GM21786 (cell line): ENCODE measurements around the gene UTP15.
A peak's percentile ranks its signal among the peaks of the same experiment; 100 is the strongest.

ENCODE experiments used
- ATAC-seq: cut with Tn5 transposase; IDR thresholded peaks from one replicate; pipeline ENCODE4 v1.9.1; 2021; ENCODE audit not compliant: unreplicated experiment

UTP15 gene

DNA sequence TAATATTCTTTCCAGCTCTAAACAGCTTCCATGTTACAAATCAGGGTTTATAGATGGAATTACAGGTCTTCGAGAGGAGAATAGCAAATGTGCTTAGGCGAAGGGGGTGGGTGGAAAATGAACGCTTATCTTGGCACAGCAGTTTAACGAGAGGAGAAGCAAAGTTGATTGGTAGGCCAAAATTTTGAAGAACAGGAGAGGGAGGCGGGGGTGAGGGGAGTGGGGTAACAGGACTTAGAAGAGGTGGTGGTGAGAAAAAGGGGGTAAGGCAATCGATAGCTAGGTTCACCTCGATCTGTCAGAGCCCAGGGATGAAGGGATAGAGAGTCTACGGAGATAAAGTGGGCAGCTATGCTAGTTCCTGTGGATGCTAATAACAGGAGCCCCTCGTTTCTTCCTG lies 868 bp upstream of the UTP15 start:
- ATAC-seq: peak; percentile 5

DNA sequence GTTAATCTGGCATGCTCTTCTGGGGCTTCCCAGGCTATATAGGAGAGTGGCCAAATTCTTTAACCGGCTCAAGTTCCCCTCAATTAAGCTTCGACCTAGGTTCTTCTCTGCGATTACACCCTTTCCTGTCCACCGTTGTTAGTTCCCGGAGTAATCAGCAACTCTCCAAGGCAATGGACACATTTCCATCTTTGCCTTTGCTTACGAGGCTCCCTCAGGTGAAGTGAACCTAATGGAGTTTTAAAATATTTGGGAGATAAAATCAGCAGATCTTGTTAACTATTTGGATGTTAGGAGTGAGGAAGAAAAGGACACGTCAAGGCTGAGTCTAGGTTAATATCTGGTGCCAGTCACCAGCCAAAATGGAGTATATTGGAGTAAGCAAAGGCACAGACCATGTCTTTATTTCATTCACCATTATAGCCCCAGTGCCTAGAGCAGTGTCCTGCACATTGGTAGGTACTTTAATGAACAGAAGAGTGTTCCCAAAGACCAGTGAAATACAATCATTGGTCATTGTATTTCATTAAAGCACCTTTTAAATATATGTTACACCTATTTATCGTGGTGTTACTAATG lies 515 bp downstream of the UTP15 start:
- ATAC-seq: no peak

DNA sequence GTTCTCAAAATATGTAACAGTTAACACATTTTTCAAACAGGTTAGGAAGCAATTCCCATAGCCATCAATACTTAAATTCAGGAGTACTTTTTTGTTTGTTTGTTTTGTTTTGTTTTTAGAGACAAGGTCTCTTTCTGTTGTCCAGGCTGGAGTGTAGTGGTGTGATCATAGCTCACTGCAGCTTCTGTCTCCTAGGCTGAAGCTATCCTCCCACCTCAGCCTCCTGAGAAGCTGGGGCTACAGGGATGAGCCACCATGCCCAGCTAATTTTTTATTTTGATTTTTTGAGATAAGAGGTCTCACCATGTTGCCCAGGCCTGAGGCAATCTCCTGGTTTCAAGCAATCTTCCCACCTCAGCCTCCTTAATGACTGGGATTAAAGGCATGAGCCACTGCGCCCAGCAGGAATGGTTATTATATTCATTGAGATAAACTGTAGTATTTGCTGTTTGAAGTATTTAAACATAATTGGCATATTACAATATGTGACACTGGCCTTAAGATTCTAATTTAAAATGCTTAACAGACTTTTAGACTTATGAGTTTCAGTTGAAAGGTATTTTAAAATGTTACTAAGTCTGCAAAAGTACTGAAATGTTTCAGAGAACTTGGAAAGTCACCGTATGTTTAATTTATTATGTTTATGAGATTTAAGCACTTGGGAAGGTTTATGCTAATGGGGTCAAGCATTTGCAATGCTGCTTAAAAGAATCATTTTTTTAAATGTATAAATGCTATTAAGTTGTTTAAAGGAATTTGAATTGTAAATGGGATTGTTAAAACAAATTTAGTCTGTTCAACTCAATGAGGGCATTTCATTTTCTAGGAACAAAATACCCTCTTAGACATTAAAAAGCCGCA lies 17.0 kb downstream of the UTP15 start:
- no peak for ATAC-seq

DNA sequence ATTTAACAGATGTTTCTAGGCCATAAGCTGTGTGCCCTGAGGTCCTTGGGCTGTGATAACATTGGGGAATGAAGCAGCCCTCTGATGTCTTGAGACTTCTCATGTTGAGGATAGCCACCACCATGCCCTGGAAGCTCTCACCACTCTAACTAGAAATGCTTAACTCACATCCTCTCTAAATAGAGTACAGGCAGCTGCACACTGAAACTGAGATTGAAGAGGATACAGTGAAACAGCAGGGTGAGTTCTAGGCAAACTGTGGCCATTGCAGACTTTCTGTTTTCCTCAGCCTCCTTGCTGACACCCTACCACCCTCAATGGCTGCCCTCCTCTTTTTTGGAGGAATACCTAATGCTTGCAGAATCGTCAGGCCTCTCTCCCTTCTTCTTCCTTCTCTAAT lies 22.4 kb downstream of the UTP15 start:
- ATAC-seq: no peak

DNA sequence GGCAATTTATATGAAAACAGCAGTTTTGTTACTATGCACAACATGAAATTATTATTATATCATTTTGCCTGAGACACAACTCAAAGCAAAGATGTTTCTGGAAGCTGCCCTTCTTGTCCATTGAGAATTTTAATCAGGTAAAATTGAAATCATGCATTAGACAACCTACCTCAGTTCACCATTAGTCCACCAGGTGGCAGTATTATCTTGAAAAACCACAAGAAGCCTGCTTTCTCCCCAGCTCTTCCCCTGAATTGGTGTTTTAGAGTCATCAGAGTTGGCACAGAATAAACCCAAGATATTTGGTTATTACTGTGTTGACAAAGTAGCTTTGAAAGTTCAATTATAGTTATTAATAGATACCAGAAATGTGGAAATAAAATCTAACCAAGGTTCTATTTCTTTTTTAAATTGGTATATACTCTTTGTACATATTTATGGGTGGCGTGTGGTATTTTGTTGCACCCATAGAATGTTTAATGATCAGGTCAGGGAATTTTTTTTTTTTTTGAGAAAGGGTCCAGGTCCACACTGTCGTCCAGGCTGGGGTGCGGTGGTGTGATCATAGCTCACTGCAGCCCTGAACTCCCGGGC lies 25.7 kb downstream of the UTP15 start:
- peak; percentile 58 for ATAC-seq

DNA sequence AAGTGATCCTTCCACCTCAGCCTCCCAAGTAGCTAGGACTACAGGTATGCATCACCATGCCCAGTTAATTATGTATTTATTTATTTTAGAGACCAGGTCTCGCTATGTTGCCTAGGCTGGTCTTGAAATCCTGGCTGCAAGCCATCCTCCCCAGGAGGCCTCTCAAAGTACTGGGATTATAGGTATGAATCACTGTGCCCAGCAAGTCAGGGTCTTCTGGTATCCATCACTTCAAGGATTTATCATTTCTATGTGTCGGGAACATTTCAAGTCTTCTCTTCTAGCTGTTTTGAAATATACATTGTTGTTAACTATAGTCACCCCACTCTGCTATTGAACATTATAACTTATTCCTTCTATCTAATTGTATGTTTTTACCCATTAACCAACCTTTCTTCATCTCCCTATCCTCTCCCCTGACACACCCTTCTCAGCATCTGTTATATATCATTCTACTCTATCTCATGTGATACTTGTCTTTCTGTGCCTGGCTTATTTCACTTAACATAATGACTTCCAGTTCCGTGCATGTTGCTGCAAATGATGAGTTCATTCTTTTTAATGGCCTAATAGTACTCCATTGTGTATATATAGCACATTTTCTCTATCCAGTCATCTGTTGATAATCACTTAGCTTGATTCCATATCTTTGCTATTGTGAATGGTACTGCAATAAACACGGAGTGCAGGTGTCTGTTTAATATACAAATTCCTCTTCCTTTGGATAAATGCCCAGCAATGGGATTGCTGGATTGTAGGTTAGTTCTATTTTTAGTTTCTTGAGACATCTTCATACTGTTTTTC lies 26.4 kb downstream of the UTP15 start:
- no peak for ATAC-seq

DNA sequence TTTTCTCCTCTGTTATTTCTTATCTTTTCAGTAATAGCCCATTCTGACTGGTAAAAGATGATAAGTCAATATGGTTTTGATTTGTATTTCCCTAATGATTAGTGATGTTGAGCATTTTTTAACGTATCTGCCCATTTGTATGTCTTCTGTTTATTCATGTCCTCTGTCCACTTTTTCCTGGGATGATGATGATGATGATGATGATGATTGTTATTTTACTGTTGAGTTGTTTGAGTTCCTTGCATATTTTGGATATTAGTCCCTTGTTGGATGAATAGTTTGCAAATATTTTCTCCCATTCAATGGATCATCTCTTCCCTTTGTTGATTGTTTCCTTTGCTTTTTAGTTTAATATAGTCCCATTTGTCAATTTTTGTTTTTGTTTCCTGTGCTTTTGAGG lies 27.0 kb downstream of the UTP15 start:
- ATAC-seq: no peak

DNA sequence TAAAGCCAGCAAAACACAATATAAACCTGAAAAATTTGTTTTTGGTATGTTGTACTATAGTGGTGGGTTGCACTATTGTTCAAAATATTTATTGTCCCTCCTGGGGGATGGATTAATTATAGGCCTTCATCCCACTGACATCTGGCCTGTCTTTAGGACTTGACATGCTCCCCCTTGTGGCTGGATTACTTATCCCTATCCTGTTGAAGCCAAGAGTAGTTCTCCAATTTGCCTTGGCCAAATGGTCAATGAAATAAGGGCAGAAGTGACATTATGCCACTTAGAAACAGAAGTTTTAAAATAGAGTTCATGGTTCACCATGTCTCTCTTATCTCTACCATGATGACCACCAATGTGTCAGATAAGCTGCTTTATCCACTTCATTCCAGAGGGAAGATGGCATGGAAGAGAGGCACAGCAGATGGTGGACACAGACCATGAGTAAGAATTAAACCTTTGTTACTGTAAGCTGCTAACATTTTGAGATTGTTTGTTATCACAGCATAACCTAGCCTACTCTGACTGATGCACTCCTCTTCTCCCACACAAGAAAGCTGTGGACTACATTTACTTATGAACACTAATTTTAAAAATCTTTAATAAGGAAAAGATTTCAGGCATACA lies 31.3 kb downstream of the UTP15 start:
- ATAC-seq: no peak

DNA sequence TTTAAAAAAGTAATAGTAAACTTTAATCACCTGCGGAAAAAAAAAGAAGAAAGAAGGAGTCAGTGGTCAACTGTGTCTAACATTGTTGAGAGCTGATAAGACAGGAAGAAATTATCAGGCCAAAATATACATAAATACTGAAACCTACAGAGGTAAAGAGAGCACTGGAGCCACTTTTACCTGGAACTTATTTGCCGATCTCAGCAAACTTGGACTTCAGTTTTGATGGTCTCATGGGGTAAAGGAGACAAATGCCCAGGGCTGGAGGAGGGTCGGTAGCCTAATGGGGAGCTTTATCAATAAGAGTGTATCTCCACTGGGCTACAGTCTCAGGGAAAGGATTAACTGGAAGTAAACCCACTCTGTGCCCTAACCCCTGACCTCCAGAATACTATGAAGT lies 33.8 kb downstream of the UTP15 start:
- ATAC-seq: no peak

DNA sequence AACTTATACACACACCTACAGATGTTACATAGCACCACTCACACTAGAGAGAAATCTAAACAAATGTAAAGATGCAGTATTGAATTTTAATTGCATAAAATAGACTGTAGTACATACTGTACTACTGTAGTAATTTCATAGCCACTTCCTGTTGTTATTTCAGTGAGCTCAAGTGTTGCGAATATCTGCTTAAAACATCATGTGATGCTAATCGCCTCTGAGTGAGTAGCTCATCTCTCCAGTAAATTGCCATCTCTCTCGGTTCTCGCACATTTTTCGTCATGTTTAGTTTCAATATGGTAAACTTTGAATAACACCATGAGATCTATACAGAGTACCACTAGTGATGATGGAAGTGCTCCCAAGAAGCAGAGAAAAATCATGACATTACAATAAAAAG lies 38.5 kb downstream of the UTP15 start:
- ATAC-seq: no peak

DNA sequence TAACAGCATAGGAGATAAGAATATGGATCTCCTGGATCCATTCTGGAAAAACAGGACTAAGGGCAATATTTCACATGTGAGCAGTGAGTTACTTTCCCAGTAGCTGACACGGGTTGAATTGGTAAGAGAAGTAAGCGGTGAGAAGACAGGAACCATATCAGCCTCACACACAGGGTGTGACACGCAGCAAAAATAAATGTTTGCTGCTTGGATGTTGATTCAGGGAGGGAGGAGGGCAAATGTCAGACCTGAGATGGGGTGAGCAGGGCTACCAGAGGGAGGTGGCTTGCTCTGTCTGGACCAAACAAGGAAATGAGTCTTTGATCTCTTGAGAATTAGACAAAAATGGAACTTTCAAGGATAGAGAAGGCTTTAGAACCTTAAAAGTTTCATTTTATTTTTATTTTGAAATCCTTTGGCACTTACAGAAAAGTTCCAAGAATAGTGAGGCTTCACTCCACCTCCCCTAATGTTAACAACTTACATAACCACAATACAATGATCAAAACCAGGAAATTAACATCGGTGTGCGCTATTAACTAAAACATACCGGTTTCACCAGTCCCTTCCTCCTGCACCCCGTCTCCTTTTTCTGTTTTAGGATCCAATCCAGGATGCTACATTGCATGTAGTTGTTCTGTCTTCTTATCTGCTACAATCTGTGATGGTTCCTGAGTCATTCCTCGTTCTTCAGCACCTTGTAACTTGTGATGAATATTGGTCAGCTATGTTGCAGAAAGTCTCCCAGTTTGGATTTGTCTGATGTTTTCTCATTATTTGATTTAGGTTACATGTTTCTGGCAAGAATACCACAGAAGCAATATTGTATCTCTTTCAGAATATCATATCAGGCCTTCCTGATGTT lies 39.9 kb downstream of the UTP15 start:
- no peak for ATAC-seq

DNA sequence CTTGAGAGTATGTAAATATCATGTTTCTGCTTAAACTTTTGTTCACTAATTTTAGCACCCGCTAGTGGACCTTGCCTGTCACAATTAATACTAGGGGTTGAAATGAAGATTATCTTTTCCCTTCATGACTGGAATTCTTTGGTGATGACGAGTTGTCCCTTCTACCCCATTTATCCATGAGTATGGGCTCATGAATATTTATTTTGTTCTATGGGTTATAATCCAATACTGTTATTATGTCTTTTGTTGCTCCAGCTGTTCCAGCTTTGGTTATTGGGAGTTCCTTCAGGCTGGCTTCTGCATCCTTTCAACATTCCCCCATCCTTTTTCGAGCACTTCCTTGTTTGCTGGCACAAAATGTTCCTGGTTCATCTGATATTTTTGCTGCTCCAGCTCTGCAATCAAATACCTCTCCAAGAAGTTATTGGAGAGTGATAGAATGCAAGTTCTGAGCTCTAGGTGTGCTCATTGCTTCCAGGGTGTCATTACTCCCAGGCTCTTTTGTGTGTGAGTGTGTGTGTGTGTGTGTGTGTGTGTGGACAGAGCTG lies 40.7 kb downstream of the UTP15 start:
- no peak for ATAC-seq

DNA sequence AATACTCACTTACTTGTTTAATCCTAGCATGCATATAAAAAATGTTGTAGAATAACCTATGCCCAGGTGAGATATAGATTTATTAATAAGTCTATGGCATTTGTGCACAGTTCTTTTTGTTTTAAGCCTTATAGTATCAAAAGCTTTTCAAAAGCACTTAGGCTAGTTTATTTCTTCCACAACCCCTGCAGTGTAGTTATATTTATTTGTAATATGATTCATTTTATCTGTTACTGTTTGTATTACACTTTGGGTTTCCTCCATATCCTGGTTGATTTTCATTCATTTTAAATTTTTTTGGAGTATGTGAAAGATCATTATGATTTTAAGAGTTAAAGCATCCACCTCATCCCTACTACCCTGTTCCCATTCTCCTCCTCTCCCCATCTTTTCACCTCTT lies 41.7 kb downstream of the UTP15 start:
- no peak for ATAC-seq

DNA sequence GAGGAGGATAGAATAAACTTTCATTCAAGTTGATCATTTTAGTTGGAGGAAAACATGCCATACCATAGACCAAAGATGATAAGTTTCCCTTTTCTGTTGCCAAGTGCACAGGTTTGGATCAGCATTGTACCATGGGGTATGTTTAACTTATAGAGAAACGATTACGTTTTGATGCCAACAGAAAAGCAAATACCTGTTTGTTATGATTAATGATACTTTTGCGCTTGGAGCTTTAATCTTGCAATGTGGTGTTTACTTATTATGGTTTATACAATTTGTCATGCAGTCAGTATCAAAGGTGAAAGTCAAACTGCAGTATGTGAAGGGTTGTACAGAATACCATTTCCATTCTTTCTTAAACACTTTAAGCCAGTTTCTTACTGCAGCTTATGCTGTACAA lies 47.3 kb downstream of the UTP15 start:
- ATAC-seq: no peak

DNA sequence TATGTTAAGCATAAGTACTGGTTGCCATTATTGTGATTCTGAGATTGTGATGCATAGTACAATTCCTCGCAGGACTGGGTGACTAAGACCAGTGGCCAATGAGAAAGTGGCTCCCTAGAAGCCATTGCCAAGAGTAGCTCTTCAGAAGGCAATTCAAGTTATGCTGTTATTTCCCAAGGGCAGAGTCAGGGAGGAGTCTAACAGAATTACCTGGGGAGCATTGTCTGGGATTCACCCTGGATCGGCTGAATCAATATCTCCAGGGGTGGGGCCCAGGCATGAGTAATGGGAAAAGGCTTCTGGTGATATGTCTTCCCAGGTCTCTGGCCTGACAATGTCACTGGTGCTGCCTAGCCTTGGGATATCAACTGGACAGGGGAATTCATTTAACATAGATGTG lies 49.5 kb downstream of the UTP15 start:
- ATAC-seq: no peak

DNA sequence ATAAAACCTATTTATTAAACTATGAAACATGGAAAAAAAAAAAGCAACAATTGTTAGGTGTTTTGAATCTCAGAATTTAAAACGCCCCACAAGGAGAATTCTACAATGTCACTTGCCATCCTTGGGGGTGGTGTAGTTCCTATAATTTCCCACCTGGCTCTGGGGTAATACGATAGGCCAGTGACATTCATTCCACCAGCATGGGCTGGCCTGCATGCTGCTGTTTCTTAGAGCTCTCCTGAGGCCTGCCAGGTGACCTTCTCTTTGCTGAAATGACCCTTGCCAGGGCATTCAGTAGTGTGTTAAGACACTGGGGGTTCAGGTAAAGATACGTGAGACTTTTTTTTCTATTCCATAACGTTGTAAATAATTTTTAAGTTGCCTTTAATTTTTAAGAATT lies 50.4 kb downstream of the UTP15 start:
- ATAC-seq: no peak

DNA sequence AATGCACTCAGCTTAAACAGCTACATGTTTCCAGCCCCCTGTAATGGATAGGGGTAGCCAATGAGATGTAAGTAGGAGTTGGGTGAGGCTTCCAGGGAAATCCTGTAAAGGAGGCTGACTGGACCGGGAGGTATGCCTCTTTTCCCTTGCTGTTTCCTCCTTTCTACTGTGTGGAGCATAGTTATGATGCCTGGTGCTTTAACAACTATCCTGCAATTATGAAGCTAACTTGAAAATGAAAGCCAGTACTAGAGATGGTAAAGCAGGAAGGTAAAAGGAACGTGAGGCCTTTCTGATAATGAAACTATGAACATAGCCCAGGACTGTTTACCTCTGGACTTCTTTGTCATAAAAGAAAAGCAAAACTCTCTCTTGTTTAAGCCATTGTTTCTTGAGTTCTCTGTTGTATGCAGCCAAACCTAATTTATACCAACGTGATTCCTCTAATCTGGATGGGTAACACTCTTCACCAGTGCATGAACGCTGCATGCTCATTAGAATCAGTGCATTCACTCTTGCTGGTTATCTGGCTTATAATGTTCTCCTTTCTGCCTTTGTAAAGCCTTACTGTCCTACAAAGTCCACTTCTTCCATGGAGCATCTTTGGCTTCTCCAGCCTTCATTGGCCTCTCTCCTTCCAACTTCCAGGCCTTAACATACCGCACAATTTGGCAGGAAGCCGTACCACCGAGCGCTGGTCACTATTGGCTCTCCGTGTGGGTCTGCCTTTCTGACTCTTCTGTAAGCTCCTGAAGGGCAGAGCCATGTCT lies 52.2 kb downstream of the UTP15 start:
- ATAC-seq: peak; percentile 55

DNA sequence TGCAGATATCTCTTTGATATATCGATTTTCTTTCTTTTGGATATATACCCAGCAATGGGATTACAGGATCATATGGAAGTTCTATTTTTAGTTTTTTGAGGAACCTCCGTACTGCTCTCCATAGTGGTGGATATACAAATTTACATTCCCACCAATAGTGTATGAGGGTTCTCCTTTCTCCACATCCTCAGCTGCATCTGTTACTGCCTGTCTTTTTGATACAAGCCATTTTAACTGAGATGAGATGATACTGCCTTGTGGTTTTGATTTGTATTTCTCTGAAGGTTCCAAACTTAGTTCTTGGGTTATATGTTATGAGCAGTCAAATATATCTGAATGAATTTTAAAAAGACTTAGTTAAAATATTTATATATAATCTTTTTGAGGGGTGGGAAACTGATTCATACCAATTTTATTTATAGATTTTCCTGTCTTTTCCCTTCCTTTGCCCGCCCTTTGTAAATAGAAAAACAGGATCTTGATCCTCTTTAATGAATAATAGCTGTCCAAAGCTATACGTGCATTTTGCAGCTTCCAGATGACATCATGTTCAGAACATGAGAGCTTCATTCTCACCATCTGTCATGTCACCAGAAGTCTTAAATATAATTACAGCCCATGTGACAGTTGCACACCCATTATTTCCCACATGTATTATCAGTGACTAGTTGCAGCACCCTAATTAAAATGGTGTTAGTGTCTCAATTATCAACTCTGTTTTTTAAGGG lies 54.2 kb downstream of the UTP15 start:
- no peak for ATAC-seq

DNA sequence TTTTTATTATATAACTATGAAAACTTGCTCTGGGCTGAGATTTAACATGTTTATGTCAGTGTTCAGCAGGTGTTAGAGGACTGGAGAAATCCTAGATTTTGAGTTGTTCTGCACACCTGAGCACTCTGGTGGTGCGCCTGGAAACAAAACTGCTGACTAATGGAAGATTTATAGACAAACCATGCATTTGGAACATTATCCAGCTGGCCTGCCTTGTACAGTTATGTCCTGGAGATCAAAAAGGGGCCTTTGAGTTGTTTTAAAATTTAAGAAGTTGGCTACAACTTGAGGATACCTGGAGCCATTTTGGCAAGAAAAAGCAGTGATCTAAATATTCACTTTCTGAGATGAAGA lies 54.8 kb downstream of the UTP15 start:
- no peak for ATAC-seq
